Right lobe of liver (tissue), 6 donors: Measurements from ENCODE around the gene IL1RL1. TPM values are rescaled to one million over a fixed set of nuclear protein-coding genes. Genes with fewer than 3 reads are reported as not detected.

ENCODE experiments used
- ATAC-seq, 4 donors: fragments of 200-7000 bp; cut with Tn5 transposase; one replicate each; pipeline ENCODE4 v1.9.1; 2020; ENCODE audit warnings: mild to moderate bottlenecking in 4 of 4, moderate library complexity in 4 of 4
- DNase-seq, 3 donors: peaks; one replicate each; pipeline ENCODE4 v3.0.0-alpha.2; 2020
- H3K27ac ChIP-seq, 3 donors: fragments of 200-600 bp; one replicate each; pipeline ENCODE4 v1.8.0; 2022
- H3K27me3 ChIP-seq, 2 donors: fragments of 200-600 bp; one replicate each; pipeline ENCODE4 v1.8.0; 2022
- H3K36me3 ChIP-seq, 4 donors: fragments of 200-600 bp; sonication (generic) in 1 of 4; one replicate each; pipeline versions ENCODE4 v1.5.1 to v1.8.0; 2017 to 2022; ENCODE audit warnings: control low read depth in 1 of 4
- H3K4me1 ChIP-seq, 4 donors: fragments of 200-600 bp; sonication (generic) in 1 of 4; one replicate each; pipeline versions ENCODE4 v1.5.1 to v1.8.0; 2017 to 2022; ENCODE audit warnings: control low read depth in 1 of 4
- H3K4me3 ChIP-seq, 3 donors: fragments of 200-600 bp; one replicate each; pipeline ENCODE4 v1.8.0; 2022
- H3K9me3 ChIP-seq, 4 donors: fragments of 200-600 bp; sonication (generic) in 1 of 4; one replicate each; pipeline versions ENCODE4 v1.5.1 to v1.8.0; 2017 to 2022; ENCODE audit warnings: control low read depth in 1 of 4
- CTCF ChIP-seq, 4 donors: fragments of 200-600 bp in 3 of 4; fragments of 450-650 bp in 1 of 4; IDR thresholded peaks; one replicate each; pipeline versions ENCODE4 v1.5.1 to v1.8.0; 2016 to 2022; ENCODE audit warnings: antibody characterized with exemption in 4 of 4, mild to moderate bottlenecking in 2 of 4
- POLR2A ChIP-seq: fragments of 450-650 bp; IDR thresholded peaks from one replicate; pipeline ENCODE4 v1.6.1; 2017; ENCODE audit warnings: antibody characterized with exemption, mild to moderate bottlenecking
- WGBS: methylation state at CpG from one replicate; pipeline ENCODE4 v1.1.6; 2018; ENCODE audit warnings: low coverage, low lambda C conversion rate; ENCODE audit not compliant: insufficient coverage; ENCODE audit errors: missing lambda C conversion rate; 5-methylcytosine and 5-hydroxymethylcytosine counted together
- intact Hi-C, 2 donors: fragments of 100-400 bp; cut with DNase I; formaldehyde crosslinking; loops; one replicate each; pipeline versions ENCODE4 v1.11.2 to v1.14.1; 2022
- total RNA-seq, 6 experiments: library from RNA; depleted of rRNA in 2 of 6; stranded (reverse); fragments of >200 nt in 2 of 6; fragmentation: NEBNext Ultra II Directional in 3 of 6; extraction: Animal tissue kit (Norgen Biotek cat#: 25700) in 3 of 6; gene quantifications; one replicate each; pipeline versions ENCODE4 v1.1.0 to v1.2.4, GENCODE V29; 2016 to 2023
- donor health status: DM: no; HTN: yes; CAD: no.
- donor health status: DM: no; HTN: no; CAD: no.
- donor health status: DM: no; HTN: no; CAD: no.
- donor health status: DM: no; HTN: yes; CAD: no.
- donor health status: DM: no; HTN: yes; CAD: no.

The IL1RL1 gene
- total RNA-seq, 6 experiments from 2014 or later, result 2.0 to 18.0 (median 4.2) TPM

- Histone ChIP-seq H3K27ac (no peak overlapping the region), H3K4me3 (no peak overlapping the region), H3K36me3 (no peaks in the 10 kb centered on the region), H3K9me3 (no peaks in the 10 kb centered on the region), H3K27me3 (no peaks in the 10 kb centered on the region), H3K4me1 (no peaks in the 10 kb centered on the region)
- TF ChIP-seq CTCF (IDR thresholded peaks at IDR 0.05) (no peak), POLR2A (no peak)
- DNase-seq (no peak), ATAC-seq (no peak)
- intact Hi-C loops, result no loop called here
- 81% methylated on average over 2 of the region's 2 CpGs for WGBS
Observed at GRCh38 chr2:102391565-102391964, 80.2 kb downstream of the IL1RL1 start.

GRCh38 chr2:102392096-102392495 lies 80.7 kb downstream of the IL1RL1 start:
- ATAC-seq (no peak), DNase-seq (no peak)
- no peaks in the 10 kb centered on the region for H3K9me3 ChIP-seq
- no peak for TF ChIP-seq POLR2A
- no peak for TF ChIP-seq CTCF (IDR thresholded peaks at IDR 0.05)
- WGBS, result 61% methylated on average over 3 of the region's 3 CpGs
- no peaks in the 10 kb centered on the region for H3K27me3 ChIP-seq
- no peaks in the 10 kb centered on the region for H3K4me1 ChIP-seq
- no peak overlapping the region for H3K27ac ChIP-seq
- no peaks in the 10 kb centered on the region for H3K36me3 ChIP-seq
- H3K4me3 ChIP-seq, result no peak overlapping the region
- intact Hi-C loops, result no loop called here

GRCh38 chr2:102392942-102393341 lies 81.6 kb downstream of the IL1RL1 start:
- Histone ChIP-seq H3K9me3 (no peaks in the 10 kb centered on the region), H3K27ac (no peak overlapping the region), H3K4me3 (no peak overlapping the region), H3K36me3 (no peaks in the 10 kb centered on the region), H3K4me1 (no peaks in the 10 kb centered on the region), H3K27me3 (no peaks in the 10 kb centered on the region)
- intact Hi-C loops, result no loop called here
- WGBS, result 22% methylated on average over 1 of the region's 1 CpG
- no peak for DNase-seq
- ATAC-seq, result no peak
- TF ChIP-seq POLR2A (no peak), CTCF (IDR thresholded peaks at IDR 0.05) (no peak)

- Histone ChIP-seq H3K27ac (no peak overlapping the region), H3K36me3 (no peaks in the 10 kb centered on the region), H3K27me3 (no peaks in the 10 kb centered on the region), H3K4me1 (no peaks in the 10 kb centered on the region), H3K9me3 (no peaks in the 10 kb centered on the region), H3K4me3 (no peak overlapping the region)
- WGBS, result 85% methylated on average over 2 of the region's 2 CpGs
- TF ChIP-seq CTCF (IDR thresholded peaks at IDR 0.05) (no peak), POLR2A (no peak)
- intact Hi-C loops, result no loop called here
- ATAC-seq, result no peak
- no peak for DNase-seq
Observed at GRCh38 chr2:102396012-102396411, 84.6 kb downstream of the IL1RL1 start.

GRCh38 chr2:102397209-102397608 lies 85.8 kb downstream of the IL1RL1 start:
- H3K9me3 ChIP-seq, result no peaks in the 10 kb centered on the region
- no peak for ATAC-seq
- no peak overlapping the region for H3K4me3 ChIP-seq
- no peak overlapping the region for H3K27ac ChIP-seq
- H3K36me3 ChIP-seq, result no peaks in the 10 kb centered on the region
- DNase-seq, result no peak
- intact Hi-C loops, result no loop called here
- TF ChIP-seq POLR2A (no peak), CTCF (IDR thresholded peaks at IDR 0.05) (no peak)
- 85% methylated on average over 5 of the region's 6 CpGs for WGBS
- no peaks in the 10 kb centered on the region for H3K4me1 ChIP-seq
- H3K27me3 ChIP-seq, result no peaks in the 10 kb centered on the region
